ENCODE data around the gene SCPEP1. TPM values are rescaled to one million over a fixed set of nuclear protein-coding genes. Genes with fewer than 3 reads are reported as not detected.

SCPEP1 gene
- polyA plus RNA-seq, 10 donors: 11.1 to 20.9 (median 16.6) TPM

DNA sequence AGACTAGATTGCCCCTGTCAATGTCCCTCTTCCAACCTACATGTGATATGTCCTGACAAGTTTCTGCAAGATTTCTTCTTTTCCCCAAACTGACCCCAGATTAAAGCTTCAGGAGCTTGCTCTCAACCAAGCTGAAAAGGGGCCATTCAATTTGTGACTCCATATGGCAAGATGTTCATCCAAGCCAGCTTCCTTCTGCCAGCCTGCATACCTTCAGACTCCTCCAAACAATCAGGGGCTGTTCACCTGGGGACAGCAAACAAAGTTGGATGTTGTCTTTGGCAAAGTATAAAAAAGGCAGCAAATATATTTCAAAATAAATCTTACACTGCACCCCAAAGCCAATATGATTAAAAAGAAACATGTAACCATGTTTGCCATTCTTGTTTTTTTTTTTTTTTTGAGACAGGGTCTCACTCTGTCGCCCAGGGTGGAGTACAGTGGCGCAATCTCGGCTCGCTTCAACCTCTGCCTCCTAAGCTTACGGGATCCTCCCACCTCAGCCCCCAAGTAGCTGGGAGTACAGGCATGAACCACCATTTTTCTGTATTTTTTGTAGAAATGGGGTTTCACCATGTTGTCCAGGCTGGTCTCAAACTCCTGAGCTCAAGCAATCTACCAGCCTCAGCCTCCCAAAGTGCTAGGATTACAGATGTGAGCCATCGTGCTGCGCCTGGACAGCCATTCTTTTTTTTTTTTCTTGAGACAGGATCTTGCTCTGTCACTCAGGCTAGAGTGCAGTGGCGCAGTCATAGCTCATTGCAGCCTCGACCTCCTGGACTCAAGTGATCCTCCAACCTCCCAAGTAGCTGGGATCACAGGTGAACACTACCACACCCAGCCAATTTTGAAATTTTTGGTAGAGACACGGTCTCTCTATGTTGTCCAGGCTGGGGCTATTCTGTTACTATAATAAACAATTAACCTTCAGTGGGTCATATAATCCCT, 57.1 kb downstream of the SCPEP1 start:
- no peak for DNase-seq

DNA sequence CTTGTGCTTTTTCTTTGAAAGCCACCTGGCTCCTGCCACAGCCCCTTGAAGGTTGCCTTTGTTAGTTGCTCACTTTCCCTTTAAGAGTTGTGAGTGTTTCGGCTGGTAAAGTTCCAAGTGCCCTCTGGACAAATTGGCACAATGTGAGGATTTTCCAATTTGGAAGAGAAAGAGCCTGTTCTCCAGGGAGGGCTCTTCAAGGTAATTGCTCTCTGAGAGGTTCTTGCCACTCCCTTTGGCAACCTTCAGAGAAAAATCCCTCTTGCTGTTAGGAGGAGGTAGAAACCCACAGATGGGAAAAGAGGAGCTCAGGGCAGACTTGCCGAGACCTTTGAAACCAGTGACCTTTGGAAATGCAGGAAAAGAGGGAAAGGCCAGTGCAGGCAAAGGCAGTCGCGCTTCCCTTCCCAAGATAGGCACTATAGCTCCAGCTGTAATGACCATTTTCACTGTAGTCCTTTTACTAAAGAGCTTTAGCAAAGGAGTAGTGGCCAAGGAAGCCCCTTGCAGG, 58.1 kb downstream of the SCPEP1 start:
- DNase-seq: no peak

DNA sequence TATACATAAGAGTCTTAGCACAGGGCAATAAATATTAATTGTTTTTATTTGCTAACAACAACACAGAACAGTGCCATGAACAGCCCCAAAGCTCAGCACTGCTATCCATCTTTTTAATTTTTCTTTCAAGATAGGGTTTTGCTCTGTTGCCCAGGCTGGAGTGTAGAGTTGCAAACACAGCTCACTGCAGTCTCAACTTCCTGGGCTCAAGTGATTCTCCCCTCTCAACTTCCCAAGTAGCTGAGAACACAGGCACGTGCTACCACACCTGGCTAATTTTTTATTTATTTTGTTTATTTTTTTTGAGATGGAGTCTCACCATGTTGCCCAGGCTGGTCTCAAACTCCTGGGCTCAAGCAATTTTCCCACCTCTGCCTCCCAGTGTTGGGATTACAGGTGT, 59.5 kb downstream of the SCPEP1 start:
- DNase-seq: no peak

DNA sequence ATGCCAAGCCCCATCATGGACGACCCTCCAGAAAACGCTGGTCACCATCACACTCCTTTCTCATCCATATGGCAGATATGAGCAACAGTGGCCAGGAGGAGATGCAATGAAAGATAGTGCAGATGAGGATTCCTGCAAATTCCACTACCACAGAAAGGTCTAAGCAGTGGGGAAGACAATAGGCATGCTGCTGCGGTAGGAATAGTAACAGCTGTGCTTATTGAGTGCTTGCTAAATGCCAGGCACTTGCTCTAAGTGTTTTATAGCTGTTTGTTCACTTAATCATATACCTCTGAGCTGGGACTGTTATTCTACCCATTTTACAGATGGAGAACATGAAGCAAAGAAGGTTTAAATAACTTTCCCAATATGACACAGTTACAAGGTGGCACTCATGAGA, 60.6 kb downstream of the SCPEP1 start:
- DNase-seq: no peak

DNA sequence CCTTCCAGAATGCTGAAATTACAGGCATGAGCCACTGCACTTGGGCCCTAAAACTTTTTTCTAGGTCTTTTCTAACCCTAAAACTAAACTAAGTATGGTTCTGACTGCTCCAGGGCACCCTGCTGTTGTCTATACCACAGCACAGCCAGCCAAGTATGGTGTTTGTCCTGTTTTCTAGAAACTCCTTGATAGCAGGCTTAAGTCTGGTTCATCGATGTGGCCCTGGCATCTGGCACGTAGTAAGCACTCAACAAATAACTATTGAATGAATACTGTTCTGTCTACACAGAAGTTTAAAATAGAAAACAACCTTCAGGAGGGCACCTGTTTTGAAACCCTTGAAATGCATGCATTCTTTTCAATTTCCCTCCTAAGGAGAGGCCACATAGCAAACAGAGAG, 62.6 kb downstream of the SCPEP1 start:
- DNase-seq: no peak

DNA sequence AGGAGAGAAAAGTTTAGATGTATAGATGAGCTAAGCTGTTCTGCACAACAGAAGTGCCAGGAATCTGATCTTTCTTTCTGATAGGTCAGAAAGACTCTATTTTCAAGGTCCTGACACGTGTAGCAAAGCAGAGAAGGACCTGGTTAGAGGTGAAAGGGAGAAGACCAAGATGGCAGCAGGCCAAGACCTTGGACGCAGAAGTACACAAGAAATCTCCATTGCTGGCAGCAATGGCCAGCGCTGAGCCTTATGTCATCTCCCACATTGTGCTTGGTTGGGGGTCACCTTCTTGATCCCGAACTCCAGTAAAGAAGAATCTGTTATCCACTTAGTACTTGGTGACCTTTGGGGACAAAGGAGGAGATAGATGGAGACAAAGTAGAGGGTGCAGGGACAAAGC, 65.3 kb downstream of the SCPEP1 start:
- no peak for DNase-seq

DNA sequence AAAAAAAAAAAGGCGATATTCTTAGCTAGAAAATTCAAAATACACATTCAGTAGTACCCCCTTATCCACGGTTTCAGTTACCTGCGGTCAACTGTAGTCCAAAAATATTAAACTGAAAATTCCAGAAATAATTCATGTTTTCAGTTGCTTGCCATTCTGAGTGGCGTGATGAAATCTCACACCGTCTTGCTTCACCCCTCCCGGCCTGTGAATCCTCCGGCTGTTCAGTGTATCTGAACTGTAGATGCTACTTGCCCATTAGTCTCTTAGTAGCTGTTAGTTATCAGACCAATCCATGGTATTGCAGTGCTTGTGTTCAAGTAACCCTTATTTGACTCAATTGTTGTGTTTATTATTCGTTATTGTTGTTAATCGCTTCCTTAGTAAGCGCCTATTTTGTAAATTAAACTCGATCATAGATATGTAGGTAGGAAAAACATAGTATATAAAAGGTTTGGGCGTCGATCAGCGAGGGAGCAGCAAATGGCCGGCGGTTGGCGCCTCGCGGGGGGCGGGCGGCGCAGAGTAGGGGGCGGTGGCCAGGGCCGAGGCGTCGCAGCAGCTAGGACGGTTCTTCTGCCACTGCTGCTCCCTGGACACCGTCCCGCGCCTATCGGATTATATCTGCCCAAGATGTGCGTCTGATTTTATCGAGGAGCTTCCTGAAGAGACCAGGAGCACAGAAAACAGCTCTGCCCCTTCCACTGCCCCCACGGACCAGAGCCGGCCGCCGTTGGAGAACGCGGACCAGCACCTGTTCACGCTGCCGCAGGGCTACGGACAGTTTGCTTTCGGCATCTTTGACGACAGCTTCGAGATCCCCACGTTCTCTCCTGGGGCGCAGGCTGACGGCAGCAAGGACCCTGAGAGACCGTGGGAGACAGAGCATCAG, 67.3 kb downstream of the SCPEP1 start:
- DNase-seq: peak in 1 of 3 donors; percentile 35

DNA sequence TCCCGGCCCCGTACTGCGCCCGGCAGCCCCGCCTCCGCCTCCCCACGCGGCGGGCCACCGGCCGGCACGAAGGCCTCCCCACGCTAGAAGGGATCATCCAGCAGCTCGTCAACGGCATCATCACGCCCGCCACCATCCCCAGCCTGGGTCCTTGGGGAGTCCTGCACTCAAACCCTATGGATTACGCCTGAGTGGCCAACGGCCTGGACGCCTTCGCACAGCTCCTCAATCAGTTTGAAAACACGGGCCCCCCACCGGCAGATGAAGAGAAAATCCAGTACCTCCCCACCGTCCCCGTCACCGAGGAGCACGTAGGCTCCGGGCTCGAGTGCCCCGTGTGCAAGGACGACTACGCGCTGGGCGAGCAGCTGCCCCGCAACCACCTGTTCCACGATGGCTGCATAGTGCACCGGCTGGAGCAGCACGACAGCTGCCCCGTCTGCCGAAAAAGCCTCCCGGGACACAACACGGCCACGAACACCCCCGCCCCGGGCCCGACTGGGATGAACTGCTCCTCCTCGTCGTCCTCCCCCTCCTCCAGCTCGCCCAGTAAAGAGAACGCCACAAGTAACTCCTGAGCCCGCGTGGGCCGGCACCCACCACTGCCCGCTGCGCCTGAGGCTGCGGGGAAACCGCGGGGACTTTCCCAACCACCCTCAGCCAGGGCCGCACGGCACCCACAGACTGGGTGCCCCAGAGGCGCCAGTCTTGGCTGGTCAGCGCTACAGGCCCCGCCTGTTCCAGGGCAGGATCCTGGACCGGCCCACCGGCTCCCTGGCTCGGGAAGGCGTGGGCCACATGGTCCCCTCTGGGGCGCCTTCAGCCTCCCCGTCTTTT, 68.2 kb downstream of the SCPEP1 start:
- peak; percentile 46 to 58 (median 54) for DNase-seq

DNA sequence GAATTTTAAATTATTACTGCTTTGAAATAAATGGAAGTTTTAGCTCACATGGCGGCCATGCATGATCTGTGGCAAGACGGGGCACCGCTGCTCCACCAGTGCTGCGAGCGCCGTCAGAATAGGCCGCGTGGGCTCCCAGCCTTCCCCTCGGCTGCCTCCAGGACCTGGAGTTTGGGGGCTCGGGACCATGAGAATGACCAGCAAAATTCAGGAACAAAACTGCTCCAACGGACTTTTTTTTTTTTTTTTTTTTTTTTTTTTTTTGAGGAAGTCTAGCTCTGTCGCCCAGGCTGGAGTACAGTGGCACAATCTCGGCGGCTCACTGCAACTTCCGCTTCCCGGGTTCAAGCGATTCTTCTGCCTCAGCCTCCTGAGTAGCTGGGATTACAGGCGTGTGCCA, 68.8 kb downstream of the SCPEP1 start:
- no peak for DNase-seq

DNA sequence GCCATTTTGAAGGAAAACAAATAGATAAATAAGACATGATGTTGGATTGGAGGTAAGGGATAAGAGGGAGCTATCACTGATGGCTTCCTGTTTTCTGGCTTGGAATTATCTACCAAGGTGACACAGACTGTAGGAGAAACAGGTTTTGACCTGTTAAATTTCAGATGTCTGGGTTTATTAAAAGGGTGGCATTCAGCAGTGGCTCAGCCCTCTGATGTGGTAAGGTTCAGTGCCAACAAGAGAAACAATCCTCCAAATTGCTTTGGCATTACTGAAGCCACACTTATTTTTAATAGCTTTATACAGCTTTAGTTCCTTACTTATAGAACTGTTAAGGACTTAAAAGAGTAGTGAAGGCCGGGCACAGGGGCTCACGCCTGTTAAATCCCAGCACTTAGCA, 70.2 kb downstream of the SCPEP1 start:
- no peak for DNase-seq

DNA sequence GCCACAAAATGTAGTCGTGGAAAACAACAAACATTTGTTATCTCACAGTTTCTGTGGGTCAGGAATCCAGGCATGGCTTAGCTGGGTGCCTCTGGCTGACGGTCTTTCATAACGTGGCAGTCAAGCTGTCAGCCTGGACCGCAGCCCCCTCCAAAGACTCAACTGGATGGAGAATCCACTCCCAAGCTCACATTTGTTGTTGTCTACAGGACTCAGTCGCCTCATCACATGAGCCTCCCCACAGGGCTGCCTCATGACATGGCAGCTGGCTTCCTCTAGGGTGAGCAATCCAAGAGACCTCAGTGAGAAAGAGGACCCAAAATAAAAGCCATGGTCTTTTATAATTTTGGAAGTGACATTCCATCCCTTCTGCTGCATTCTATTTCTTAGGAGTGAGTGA, 72.4 kb downstream of the SCPEP1 start:
- DNase-seq: no peak

DNA sequence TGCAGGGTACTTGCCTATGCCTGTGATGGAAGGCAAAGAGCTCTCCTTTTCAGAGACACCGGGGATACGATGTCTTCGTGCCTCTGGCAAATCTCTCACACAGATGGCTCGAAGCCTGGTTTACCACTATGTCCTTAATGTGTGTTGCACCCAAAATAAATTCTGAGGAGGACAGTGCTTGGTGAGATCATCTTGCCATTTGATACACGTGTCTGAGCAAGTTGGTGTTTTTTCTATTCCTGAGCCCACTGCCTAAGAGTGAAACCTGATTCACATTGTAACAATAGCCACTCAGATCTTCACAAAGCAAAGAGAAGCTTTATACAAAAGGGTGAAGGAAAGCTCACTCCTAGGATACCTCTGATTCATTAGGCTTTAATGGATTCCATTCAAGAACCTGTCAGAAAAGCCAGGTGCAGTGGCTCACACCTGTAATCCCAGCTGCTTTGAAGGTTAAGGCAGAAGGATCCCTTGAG, 74.0 kb downstream of the SCPEP1 start:
- peak in 2 of 3 donors; percentile 15 to 32 for DNase-seq

Other genes with a start within 250 kb of the SCPEP1 start
- gene C17orf67, start 144.2 kb upstream of the SCPEP1 start, polyA plus RNA-seq (ENCODE audit: insufficient read length in 10 of 10): 1 to 10 TPM; 1.1 to 2.7 (median 2.0) TPM
- gene DGKE, start 144.0 kb upstream of the SCPEP1 start, polyA plus RNA-seq (ENCODE audit: insufficient read length in 10 of 10): 1 to 10 TPM; 3.0 to 9.0 (median 4.3) TPM
- gene TRIM25, start 64.1 kb upstream of the SCPEP1 start, polyA plus RNA-seq (ENCODE audit: insufficient read length in 10 of 10): 10 to 100 TPM in 9 of 10 donors, 1 to 10 TPM in 1; 9.4 to 16.3 (median 13.5) TPM
- gene COIL, start 17.1 kb upstream of the SCPEP1 start, polyA plus RNA-seq (ENCODE audit: insufficient read length in 10 of 10): 10 to 100 TPM; 13.9 to 20.6 (median 17.6) TPM
- gene AKAP1, start 107.1 kb downstream of the SCPEP1 start, polyA plus RNA-seq (ENCODE audit: insufficient read length in 10 of 10): 10 to 100 TPM; 39.6 to 83.3 (median 63.5) TPM

Data from muscle of back (tissue), 11 donors.